Measurements from ENCODE around the gene AZGP1. TPM values are rescaled to one million over a fixed set of nuclear protein-coding genes. Genes with fewer than 3 reads are reported as not detected.

Gene AZGP1
- polyA plus RNA-seq, 1 donor (not counting 4 experiments of a cell fraction or from before 2014, with no cell fraction given): 1.3 TPM

GRCh38 chr7:99969298-99969697 is 6.5 kb downstream of the AZGP1 start:
- no peak overlapping the region for H2AFZ ChIP-seq (ENCODE audit: control insufficient read depth, low read length)
- no peaks in the 10 kb centered on the region for H3K9me1 ChIP-seq (ENCODE audit: control insufficient read depth, extremely low read depth, insufficient read depth, low read length)
- no peaks in the 10 kb centered on the region for H3K9me3 ChIP-seq (ENCODE audit: control insufficient read depth, low read depth, low read length)
- H3K36me3 ChIP-seq (ENCODE audit: control insufficient read depth in 2 of 2, extremely low read depth in 1 of 2, insufficient read depth in 2 of 2, low read length in 2 of 2): no peaks in the 10 kb centered on the region
- no peak overlapping the region for H3K4me3 ChIP-seq (ENCODE audit: control insufficient read depth in 2 of 3, extremely low read depth in 1 of 3, insufficient read depth in 2 of 3, low read depth in 1 of 3, low read length in 3 of 3)
- no peak overlapping the region for H3K4me2 ChIP-seq (ENCODE audit: control insufficient read depth, extremely low read depth, insufficient read depth, low read depth, low read length)
- TF ChIP-seq, protein P1, sequence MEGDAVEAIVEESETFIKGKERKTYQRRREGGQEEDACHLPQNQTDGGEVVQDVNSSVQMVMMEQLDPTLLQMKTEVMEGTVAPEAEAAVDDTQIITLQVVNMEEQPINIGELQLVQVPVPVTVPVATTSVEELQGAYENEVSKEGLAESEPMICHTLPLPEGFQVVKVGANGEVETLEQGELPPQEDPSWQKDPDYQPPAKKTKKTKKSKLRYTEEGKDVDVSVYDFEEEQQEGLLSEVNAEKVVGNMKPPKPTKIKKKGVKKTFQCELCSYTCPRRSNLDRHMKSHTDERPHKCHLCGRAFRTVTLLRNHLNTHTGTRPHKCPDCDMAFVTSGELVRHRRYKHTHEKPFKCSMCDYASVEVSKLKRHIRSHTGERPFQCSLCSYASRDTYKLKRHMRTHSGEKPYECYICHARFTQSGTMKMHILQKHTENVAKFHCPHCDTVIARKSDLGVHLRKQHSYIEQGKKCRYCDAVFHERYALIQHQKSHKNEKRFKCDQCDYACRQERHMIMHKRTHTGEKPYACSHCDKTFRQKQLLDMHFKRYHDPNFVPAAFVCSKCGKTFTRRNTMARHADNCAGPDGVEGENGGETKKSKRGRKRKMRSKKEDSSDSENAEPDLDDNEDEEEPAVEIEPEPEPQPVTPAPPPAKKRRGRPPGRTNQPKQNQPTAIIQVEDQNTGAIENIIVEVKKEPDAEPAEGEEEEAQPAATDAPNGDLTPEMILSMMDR (optimal IDR thresholded peaks at IDR 0.05 in 1 of 3, IDR thresholded peaks at IDR 0.05 in 1 of 3, conservative IDR thresholded peaks at IDR 0.05 in 1 of 3; ENCODE audit: extremely low read depth in 1 of 3, insufficient read depth in 2 of 3, low read length in 3 of 3): no peak
- no peak for TF ChIP-seq EZH2 (IDR thresholded peaks at IDR 0.05; ENCODE audit: low read length)
- H3K27ac ChIP-seq (ENCODE audit: control insufficient read depth, insufficient read depth, low read length): no peak overlapping the region
- no peak overlapping the region for H3K9ac ChIP-seq (ENCODE audit: control insufficient read depth, extremely low read depth, insufficient read depth, low read length)
- no peaks in the 10 kb centered on the region for H3K4me1 ChIP-seq (ENCODE audit: control insufficient read depth, extremely low read depth, insufficient read depth, low read length)
- FAIRE-seq: no peak
- dilution Hi-C loops (cut with MboI; ENCODE audit: extremely low pct_ligation_motif_present, low sequenced_read_pairs): no loop called here
- no peaks in the 10 kb centered on the region for H3K27me3 ChIP-seq (ENCODE audit: control insufficient read depth, extremely low read depth, insufficient read depth, low read length)
- no peaks in the 10 kb centered on the region for H4K20me1 ChIP-seq (ENCODE audit: control insufficient read depth, extremely low read depth, insufficient read depth, low read length)
- no peaks in the 10 kb centered on the region for H3K79me2 ChIP-seq (ENCODE audit: control insufficient read depth, insufficient read depth, low read length)
- DNase-seq (ENCODE audit: low read depth, low spot score): no peak

DNA sequence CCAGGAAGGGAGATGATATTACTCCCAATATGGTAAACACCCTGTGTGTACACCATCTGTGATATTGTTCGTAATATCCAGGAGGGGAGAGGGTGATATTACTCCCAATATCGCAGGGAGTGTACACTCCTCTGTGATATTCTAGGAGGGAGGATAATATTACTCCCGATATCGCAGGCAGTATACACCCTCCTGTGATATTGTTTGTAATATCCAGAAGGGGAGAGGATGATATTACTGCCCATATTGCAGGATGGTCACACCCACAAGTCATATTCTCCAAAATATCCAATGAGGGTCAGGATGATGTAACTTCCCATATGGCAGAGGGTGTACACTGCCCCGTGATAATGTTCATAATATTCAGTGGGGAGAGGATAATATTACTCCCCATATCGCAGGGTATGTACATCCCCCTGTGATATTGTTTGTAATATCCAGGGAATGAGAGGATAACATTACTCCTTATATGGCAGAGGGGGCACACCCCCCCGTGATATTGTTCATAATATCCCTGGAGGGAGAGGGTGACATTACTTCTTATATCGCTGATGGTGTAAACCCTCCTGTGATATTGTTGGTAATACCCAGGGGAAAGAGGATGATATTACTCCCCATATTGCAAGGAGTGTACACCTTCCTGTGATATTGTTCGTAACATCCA is 17.1 kb downstream of the AZGP1 start:
- Histone ChIP-seq H3K4me3 (ENCODE audit: control insufficient read depth in 2 of 3, extremely low read depth in 1 of 3, insufficient read depth in 2 of 3, low read depth in 1 of 3, low read length in 3 of 3) (no peak overlapping the region), H3K79me2 (ENCODE audit: control insufficient read depth, insufficient read depth, low read length) (no peaks in the 10 kb centered on the region), H3K9me3 (ENCODE audit: control insufficient read depth, low read depth, low read length) (no peaks in the 10 kb centered on the region), H3K9ac (ENCODE audit: control insufficient read depth, extremely low read depth, insufficient read depth, low read length) (no peak overlapping the region), H3K27me3 (ENCODE audit: control insufficient read depth, extremely low read depth, insufficient read depth, low read length) (no peaks in the 10 kb centered on the region), H3K36me3 (ENCODE audit: control insufficient read depth in 2 of 2, extremely low read depth in 1 of 2, insufficient read depth in 2 of 2, low read length in 2 of 2) (no peaks in the 10 kb centered on the region), H2AFZ (ENCODE audit: control insufficient read depth, low read length) (no peak overlapping the region), H3K4me1 (ENCODE audit: control insufficient read depth, extremely low read depth, insufficient read depth, low read length) (no peaks in the 10 kb centered on the region), H3K9me1 (ENCODE audit: control insufficient read depth, extremely low read depth, insufficient read depth, low read length) (no peaks in the 10 kb centered on the region), H4K20me1 (ENCODE audit: control insufficient read depth, extremely low read depth, insufficient read depth, low read length) (no peaks in the 10 kb centered on the region), H3K27ac (ENCODE audit: control insufficient read depth, insufficient read depth, low read length) (no peak overlapping the region), H3K4me2 (ENCODE audit: control insufficient read depth, extremely low read depth, insufficient read depth, low read depth, low read length) (no peak overlapping the region)
- dilution Hi-C loops (cut with MboI; ENCODE audit: extremely low pct_ligation_motif_present, low sequenced_read_pairs): no loop called here
- DNase-seq (ENCODE audit: low read depth, low spot score) (no peak), FAIRE-seq (no peak)
- TF ChIP-seq, protein P1 (optimal IDR thresholded peaks at IDR 0.05 in 1 of 3, IDR thresholded peaks at IDR 0.05 in 1 of 3, conservative IDR thresholded peaks at IDR 0.05 in 1 of 3; ENCODE audit: extremely low read depth in 1 of 3, insufficient read depth in 2 of 3, low read length in 3 of 3): no peak
- no peak for TF ChIP-seq EZH2 (IDR thresholded peaks at IDR 0.05; ENCODE audit: low read length)
